ENCODE data around the gene MARCHF2.
"Not testable (repeated sequence)": the region's sequence is repeated elsewhere in the genome, so short reads cannot be mapped to it uniquely, and the experiment has no call there.

MARCHF2 gene

DNA sequence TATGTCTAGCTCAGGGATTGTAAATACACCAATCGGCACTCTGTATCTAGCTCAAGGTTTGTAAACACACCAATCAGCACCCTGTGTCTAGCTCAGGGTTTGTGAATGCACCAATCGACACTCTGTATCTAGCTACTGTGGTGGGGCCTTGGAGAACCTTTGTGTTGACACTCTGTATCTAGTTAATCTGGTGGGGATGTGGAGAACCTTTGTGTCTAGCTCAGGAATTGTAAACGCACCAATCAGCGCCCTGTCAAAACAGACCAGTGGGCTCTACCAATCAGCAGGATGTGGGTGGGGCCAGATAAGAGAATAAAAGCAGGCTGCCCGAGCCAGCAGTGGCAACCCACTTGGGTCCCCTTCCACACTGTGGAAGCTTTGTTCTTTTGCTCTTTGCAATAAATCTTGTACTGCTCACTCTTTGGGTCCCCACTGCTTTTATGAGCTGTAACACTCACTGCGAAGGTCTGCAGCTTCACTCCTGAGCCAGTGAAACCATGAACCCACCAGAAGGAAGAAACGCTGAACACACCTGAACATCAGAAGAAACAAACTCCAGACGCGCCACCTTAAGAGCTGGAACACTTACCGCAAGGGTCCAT lies 36.6 kb upstream of the MARCHF2 start:
- H3K36me3 ChIP-seq (ENCODE audit: insufficient read depth); H3K79me2 ChIP-seq (ENCODE audit: insufficient read depth, low read depth); H2AFZ ChIP-seq (ENCODE audit: low read depth); H3K4me2 ChIP-seq; H4K20me1 ChIP-seq (ENCODE audit: insufficient read depth); H3K4me3 ChIP-seq (IDR thresholded peaks at IDR 0.05; ENCODE audit: insufficient read depth, low read depth, low read length); H3K27me3 ChIP-seq (ENCODE audit: insufficient read depth, low read depth); H3K4me1 ChIP-seq (ENCODE audit: low read depth, poor library complexity, severe bottlenecking); H3K9ac ChIP-seq; H3K27ac ChIP-seq: not testable (repeated sequence)

GRCh38 chr19:8377598-8377997 lies 35.5 kb upstream of the MARCHF2 start:
- H4K20me1 ChIP-seq (ENCODE audit: insufficient read depth) = no peaks in the 10 kb centered on the region
- H3K4me3 ChIP-seq (IDR thresholded peaks at IDR 0.05; ENCODE audit: insufficient read depth, low read depth, low read length) = no peak overlapping the region
- H3K36me3 ChIP-seq (ENCODE audit: insufficient read depth) = no peaks in the 10 kb centered on the region
- no peak overlapping the region for H3K27ac ChIP-seq
- TF ChIP-seq, protein P1, sequence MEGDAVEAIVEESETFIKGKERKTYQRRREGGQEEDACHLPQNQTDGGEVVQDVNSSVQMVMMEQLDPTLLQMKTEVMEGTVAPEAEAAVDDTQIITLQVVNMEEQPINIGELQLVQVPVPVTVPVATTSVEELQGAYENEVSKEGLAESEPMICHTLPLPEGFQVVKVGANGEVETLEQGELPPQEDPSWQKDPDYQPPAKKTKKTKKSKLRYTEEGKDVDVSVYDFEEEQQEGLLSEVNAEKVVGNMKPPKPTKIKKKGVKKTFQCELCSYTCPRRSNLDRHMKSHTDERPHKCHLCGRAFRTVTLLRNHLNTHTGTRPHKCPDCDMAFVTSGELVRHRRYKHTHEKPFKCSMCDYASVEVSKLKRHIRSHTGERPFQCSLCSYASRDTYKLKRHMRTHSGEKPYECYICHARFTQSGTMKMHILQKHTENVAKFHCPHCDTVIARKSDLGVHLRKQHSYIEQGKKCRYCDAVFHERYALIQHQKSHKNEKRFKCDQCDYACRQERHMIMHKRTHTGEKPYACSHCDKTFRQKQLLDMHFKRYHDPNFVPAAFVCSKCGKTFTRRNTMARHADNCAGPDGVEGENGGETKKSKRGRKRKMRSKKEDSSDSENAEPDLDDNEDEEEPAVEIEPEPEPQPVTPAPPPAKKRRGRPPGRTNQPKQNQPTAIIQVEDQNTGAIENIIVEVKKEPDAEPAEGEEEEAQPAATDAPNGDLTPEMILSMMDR (conservative IDR thresholded peaks at IDR 0.05; ENCODE audit: low read depth, low read length) = no peak
- no peaks in the 10 kb centered on the region for H3K79me2 ChIP-seq (ENCODE audit: insufficient read depth, low read depth)
- no peak overlapping the region for H3K9ac ChIP-seq
- H3K27me3 ChIP-seq (ENCODE audit: insufficient read depth, low read depth) = no peaks in the 10 kb centered on the region
- H3K4me2 ChIP-seq = no peak overlapping the region
- no peak overlapping the region for H2AFZ ChIP-seq (ENCODE audit: low read depth)
- H3K4me1 ChIP-seq (ENCODE audit: low read depth, poor library complexity, severe bottlenecking) = no peaks in the 10 kb centered on the region

- H3K27ac ChIP-seq; H4K20me1 ChIP-seq (ENCODE audit: insufficient read depth); H3K4me1 ChIP-seq (ENCODE audit: low read depth, poor library complexity, severe bottlenecking); H3K36me3 ChIP-seq (ENCODE audit: insufficient read depth); H3K9ac ChIP-seq; H3K4me3 ChIP-seq (IDR thresholded peaks at IDR 0.05; ENCODE audit: insufficient read depth, low read depth, low read length); H3K4me2 ChIP-seq; H2AFZ ChIP-seq (ENCODE audit: low read depth); H3K79me2 ChIP-seq (ENCODE audit: insufficient read depth, low read depth); H3K27me3 ChIP-seq (ENCODE audit: insufficient read depth, low read depth): not testable (repeated sequence)
These were observed 33.8 kb upstream of the MARCHF2 start for GRCh38 chr19:8379156-8379891.

DNA sequence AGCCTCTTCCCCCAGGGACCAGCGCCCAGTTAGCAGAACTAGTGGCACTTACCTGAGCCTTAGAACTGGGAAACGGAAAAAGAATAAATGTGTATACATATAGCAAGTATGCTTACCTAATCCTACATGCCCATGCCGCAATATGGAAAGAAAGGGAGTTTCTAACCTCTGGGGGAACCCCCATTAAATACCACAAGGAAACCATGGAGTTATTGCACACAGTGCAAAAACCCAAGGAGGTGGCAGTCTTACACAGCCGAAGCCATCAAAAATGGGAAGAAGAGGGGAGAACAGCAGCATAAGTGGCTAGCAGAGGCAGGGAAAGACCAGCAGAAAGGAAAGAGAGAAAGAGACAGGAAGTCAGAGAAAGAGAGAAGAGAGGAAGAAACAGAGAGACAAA lies 28.5 kb upstream of the MARCHF2 start:
- not testable (repeated sequence) for H4K20me1 ChIP-seq (ENCODE audit: insufficient read depth); H3K27ac ChIP-seq; H2AFZ ChIP-seq (ENCODE audit: low read depth); H3K4me3 ChIP-seq (IDR thresholded peaks at IDR 0.05; ENCODE audit: insufficient read depth, low read depth, low read length); H3K79me2 ChIP-seq (ENCODE audit: insufficient read depth, low read depth); H3K27me3 ChIP-seq (ENCODE audit: insufficient read depth, low read depth); H3K4me1 ChIP-seq (ENCODE audit: low read depth, poor library complexity, severe bottlenecking); H3K36me3 ChIP-seq (ENCODE audit: insufficient read depth); H3K4me2 ChIP-seq; H3K9ac ChIP-seq

- H3K79me2 ChIP-seq (ENCODE audit: insufficient read depth, low read depth); H3K36me3 ChIP-seq (ENCODE audit: insufficient read depth); H2AFZ ChIP-seq (ENCODE audit: low read depth); H3K9ac ChIP-seq; H4K20me1 ChIP-seq (ENCODE audit: insufficient read depth); H3K4me2 ChIP-seq; H3K27me3 ChIP-seq (ENCODE audit: insufficient read depth, low read depth); H3K27ac ChIP-seq; H3K4me3 ChIP-seq (IDR thresholded peaks at IDR 0.05; ENCODE audit: insufficient read depth, low read depth, low read length); H3K4me1 ChIP-seq (ENCODE audit: low read depth, poor library complexity, severe bottlenecking): not testable (repeated sequence)
These were observed 28.0 kb upstream of the MARCHF2 start for GRCh38 chr19:8385103-8385502.

GRCh38 chr19:8385566-8385965 lies 27.5 kb upstream of the MARCHF2 start:
- H3K4me3 ChIP-seq (IDR thresholded peaks at IDR 0.05; ENCODE audit: insufficient read depth, low read depth, low read length); H4K20me1 ChIP-seq (ENCODE audit: insufficient read depth); H3K79me2 ChIP-seq (ENCODE audit: insufficient read depth, low read depth); H3K27me3 ChIP-seq (ENCODE audit: insufficient read depth, low read depth); H3K4me1 ChIP-seq (ENCODE audit: low read depth, poor library complexity, severe bottlenecking); H2AFZ ChIP-seq (ENCODE audit: low read depth); H3K27ac ChIP-seq; H3K36me3 ChIP-seq (ENCODE audit: insufficient read depth); H3K4me2 ChIP-seq; H3K9ac ChIP-seq: not testable (repeated sequence)

DNA sequence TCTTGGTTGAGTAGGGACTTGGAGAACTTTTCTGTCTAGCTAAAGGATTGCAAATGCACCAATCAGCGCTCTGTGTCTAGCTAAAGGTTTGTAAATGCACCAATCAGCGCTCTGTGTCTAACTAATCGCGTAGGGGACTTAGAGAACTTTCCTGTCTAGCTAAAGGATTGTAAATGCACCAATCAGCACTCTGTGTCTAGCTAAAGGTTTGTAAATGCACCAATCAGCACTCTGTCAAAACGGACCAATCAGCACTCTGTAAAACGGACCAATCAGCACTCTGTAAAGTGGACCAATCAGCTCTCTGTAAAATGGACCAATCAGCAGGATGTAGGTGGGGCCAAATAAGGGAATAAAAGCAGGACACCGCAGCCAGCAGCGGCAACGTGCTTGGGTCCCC lies 26.7 kb upstream of the MARCHF2 start:
- H3K36me3 ChIP-seq (ENCODE audit: insufficient read depth); H3K4me2 ChIP-seq; H3K27me3 ChIP-seq (ENCODE audit: insufficient read depth, low read depth); H2AFZ ChIP-seq (ENCODE audit: low read depth); H3K4me3 ChIP-seq (IDR thresholded peaks at IDR 0.05; ENCODE audit: insufficient read depth, low read depth, low read length); H4K20me1 ChIP-seq (ENCODE audit: insufficient read depth); H3K27ac ChIP-seq; H3K9ac ChIP-seq; H3K79me2 ChIP-seq (ENCODE audit: insufficient read depth, low read depth): not testable (repeated sequence)
- peaks cover 12% of the 10 kb centered on the region for H3K4me1 ChIP-seq (ENCODE audit: low read depth, poor library complexity, severe bottlenecking)

Measured in KMS-11 (cell line).